Osteoblast (primary cell): Measurements from ENCODE around the gene SCAMP1. TPM values are rescaled to one million over a fixed set of nuclear protein-coding genes. Genes with fewer than 3 reads are reported as not detected.

Experiments
- DNase-seq: peaks from one replicate; pipeline ENCODE4 v3.0.0; 2011; ENCODE audit warnings: low spot score, mixed read lengths; ENCODE audit not compliant: insufficient read length; ENCODE audit errors: missing footprints
- H2AFZ ChIP-seq: 2 replicates; pipeline ENCODE4 v1.6.0; 2011; ENCODE audit warnings: mild to moderate bottlenecking, low read length
- H3K27ac ChIP-seq: 2 replicates; pipeline ENCODE4 v1.5.1; 2011; ENCODE audit warnings: mild to moderate bottlenecking, low read depth, low read length, moderate library complexity
- H3K27me3 ChIP-seq: 2 replicates; pipeline ENCODE4 v1.6.0; 2012; ENCODE audit warnings: mild to moderate bottlenecking, control low read depth, inconsistent platforms, low read length, moderate library complexity; ENCODE audit not compliant: insufficient read depth
- H3K36me3 ChIP-seq: 2 replicates; pipeline ENCODE4 v1.5.1; 2011; ENCODE audit warnings: mild to moderate bottlenecking, low read length, control low read depth, moderate library complexity; ENCODE audit not compliant: insufficient read depth
- H3K4me1 ChIP-seq: 2 replicates; pipeline ENCODE4 v1.5.1; 2011; ENCODE audit warnings: mild to moderate bottlenecking, low read length, control low read depth, moderate library complexity; ENCODE audit not compliant: insufficient read depth
- H3K4me2 ChIP-seq: 2 replicates; pipeline ENCODE4 v1.6.0; 2011; ENCODE audit warnings: mild to moderate bottlenecking, low read length; ENCODE audit not compliant: insufficient read depth
- H3K4me3 ChIP-seq: fragments of 200-600 bp; sonication (generic); 3 replicates; pipeline ENCODE4 v1.5.1; 2012; ENCODE audit warnings: mild to moderate bottlenecking, low read length, inconsistent platforms; ENCODE audit not compliant: insufficient read depth
- H3K79me2 ChIP-seq: 2 replicates; pipeline ENCODE4 v1.6.0; 2012; ENCODE audit warnings: mild to moderate bottlenecking, low read length, control low read depth, inconsistent platforms; ENCODE audit not compliant: insufficient read depth
- H3K9me3 ChIP-seq: 2 replicates; pipeline ENCODE4 v1.5.1; 2011; ENCODE audit warnings: low read depth, low read length, control low read depth
- H4K20me1 ChIP-seq: 2 replicates; pipeline ENCODE4 v1.6.0; 2012; ENCODE audit warnings: mild to moderate bottlenecking, low read length, control low read depth; ENCODE audit not compliant: insufficient read depth
- CTCF ChIP-seq: IDR thresholded peaks from 2 replicates; pipeline ENCODE4 v1.5.1; 2011; ENCODE audit warnings: mild to moderate bottlenecking, low read depth, low read length, moderate library complexity; ENCODE audit errors: extremely low read depth
- total RNA-seq: library from RNA; depleted of rRNA; stranded (reverse); fragments of >200 nt; gene quantifications from 2 replicates; pipeline ENCODE4 v1.2.3, GENCODE V29; 2012

Gene SCAMP1
- total RNA-seq, 1 donor, result 70.2 TPM

- no peak for TF ChIP-seq CTCF
- H3K4me1 ChIP-seq, result peaks cover 33% of the 10 kb centered on the region
- H3K36me3 ChIP-seq, result no peaks in the 10 kb centered on the region
- no peaks in the 10 kb centered on the region for H4K20me1 ChIP-seq
- H3K4me3 ChIP-seq, result no peak overlapping the region
- no peak overlapping the region for H2AFZ ChIP-seq
- no peak for DNase-seq
- H3K9me3 ChIP-seq, result no peaks in the 10 kb centered on the region
- peak overlapping the region; percentile 11 for H3K4me2 ChIP-seq
- peak overlapping the region; percentile 57 for H3K27ac ChIP-seq
- H3K27me3 ChIP-seq, result no peaks in the 10 kb centered on the region
- peaks cover 29% of the 10 kb centered on the region for H3K79me2 ChIP-seq
These were observed 155.3 kb downstream of the SCAMP1 start for GRCh38 chr5:78515670-78516069.

- Histone ChIP-seq H4K20me1 (no peaks in the 10 kb centered on the region), H3K4me3 (no peak overlapping the region), H3K36me3 (no peaks in the 10 kb centered on the region), H3K27ac (peak overlapping the region; percentile 97), H2AFZ (no peak overlapping the region), H3K9me3 (no peaks in the 10 kb centered on the region), H3K4me1 (peaks cover 33% of the 10 kb centered on the region), H3K79me2 (peaks cover 32% of the 10 kb centered on the region), H3K4me2 (peak overlapping the region; percentile 32), H3K27me3 (no peaks in the 10 kb centered on the region)
- TF ChIP-seq CTCF, result no peak
- DNase-seq, result peak; percentile 88
These were observed 158.2 kb downstream of the SCAMP1 start for GRCh38 chr5:78518365-78519197.

- peaks cover 32% of the 10 kb centered on the region for H3K4me1 ChIP-seq
- no peaks in the 10 kb centered on the region for H4K20me1 ChIP-seq
- no peaks in the 10 kb centered on the region for H3K36me3 ChIP-seq
- H2AFZ ChIP-seq, result no peak overlapping the region
- H3K27ac ChIP-seq, result peak overlapping the region; percentile 97
- peaks cover 38% of the 10 kb centered on the region for H3K79me2 ChIP-seq
- H3K4me3 ChIP-seq, result no peak overlapping the region
- H3K9me3 ChIP-seq, result no peaks in the 10 kb centered on the region
- DNase-seq, result no peak
- no peaks in the 10 kb centered on the region for H3K27me3 ChIP-seq
- no peak for TF ChIP-seq CTCF
- H3K4me2 ChIP-seq, result peak overlapping the region; percentile 32
These were observed 159.0 kb downstream of the SCAMP1 start for GRCh38 chr5:78519198-78519941.

GRCh38 chr5:78521455-78521854 lies 161.0 kb downstream of the SCAMP1 start:
- Histone ChIP-seq H2AFZ (no peak overlapping the region), H4K20me1 (no peaks in the 10 kb centered on the region), H3K4me3 (no peak overlapping the region), H3K79me2 (peaks cover 41% of the 10 kb centered on the region), H3K4me1 (peaks cover 31% of the 10 kb centered on the region), H3K9me3 (no peaks in the 10 kb centered on the region), H3K27me3 (no peaks in the 10 kb centered on the region), H3K27ac (no peak overlapping the region), H3K4me2 (no peak overlapping the region), H3K36me3 (no peaks in the 10 kb centered on the region)
- no peak for TF ChIP-seq CTCF
- DNase-seq, result no peak
